ENCODE measurements around the gene STC2. TPM values are rescaled to one million over a fixed set of nuclear protein-coding genes. Genes with fewer than 3 reads are reported as not detected.

STC2 gene
- total RNA-seq, 2 experiments from 2014 or later = not detected

DNA sequence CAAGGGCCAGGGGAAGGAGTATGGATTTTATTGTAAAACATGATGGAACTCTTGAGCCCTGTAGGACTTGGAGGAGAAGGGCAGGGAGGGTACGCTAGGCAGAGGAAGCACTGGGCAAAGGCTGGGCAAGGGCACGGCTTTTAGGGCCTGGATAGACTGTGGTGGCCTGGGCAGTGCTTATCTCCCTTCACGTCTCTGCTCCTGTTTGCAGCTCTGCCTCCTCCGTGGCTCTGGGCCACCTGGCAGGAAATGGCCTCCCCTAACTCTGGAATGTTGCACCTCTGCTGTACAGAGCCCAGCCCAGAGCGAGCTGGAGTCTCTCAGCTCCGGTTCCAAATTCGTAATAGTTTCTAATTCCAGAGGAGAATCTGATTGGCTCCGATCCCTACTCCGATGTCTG lies 12.2 kb upstream of the STC2 start:
- no peak overlapping the region for H3K27ac ChIP-seq (ENCODE audit: low read depth, low read length, poor library complexity, severe bottlenecking)
- no peak overlapping the region for H3K4me3 ChIP-seq (ENCODE audit: low read depth, low read length, poor library complexity, severe bottlenecking)
- CTCF ChIA-PET (ENCODE audit: unreplicated experiment) = no interaction called here
- no peaks in the 10 kb centered on the region for H3K9me3 ChIP-seq (ENCODE audit: low read length)
- no peaks in the 10 kb centered on the region for H3K9me2 ChIP-seq (ENCODE audit: insufficient read depth, low read length)
- TF ChIP-seq EZH2phosphoT487 (IDR thresholded peaks at IDR 0.05; ENCODE audit: borderline replicate concordance, low read depth, low read length) = no peak
- TF ChIP-seq, protein P1, sequence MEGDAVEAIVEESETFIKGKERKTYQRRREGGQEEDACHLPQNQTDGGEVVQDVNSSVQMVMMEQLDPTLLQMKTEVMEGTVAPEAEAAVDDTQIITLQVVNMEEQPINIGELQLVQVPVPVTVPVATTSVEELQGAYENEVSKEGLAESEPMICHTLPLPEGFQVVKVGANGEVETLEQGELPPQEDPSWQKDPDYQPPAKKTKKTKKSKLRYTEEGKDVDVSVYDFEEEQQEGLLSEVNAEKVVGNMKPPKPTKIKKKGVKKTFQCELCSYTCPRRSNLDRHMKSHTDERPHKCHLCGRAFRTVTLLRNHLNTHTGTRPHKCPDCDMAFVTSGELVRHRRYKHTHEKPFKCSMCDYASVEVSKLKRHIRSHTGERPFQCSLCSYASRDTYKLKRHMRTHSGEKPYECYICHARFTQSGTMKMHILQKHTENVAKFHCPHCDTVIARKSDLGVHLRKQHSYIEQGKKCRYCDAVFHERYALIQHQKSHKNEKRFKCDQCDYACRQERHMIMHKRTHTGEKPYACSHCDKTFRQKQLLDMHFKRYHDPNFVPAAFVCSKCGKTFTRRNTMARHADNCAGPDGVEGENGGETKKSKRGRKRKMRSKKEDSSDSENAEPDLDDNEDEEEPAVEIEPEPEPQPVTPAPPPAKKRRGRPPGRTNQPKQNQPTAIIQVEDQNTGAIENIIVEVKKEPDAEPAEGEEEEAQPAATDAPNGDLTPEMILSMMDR (conservative IDR thresholded peaks at IDR 0.05; ENCODE audit: low read length) = no peak
- H3K4me1 ChIP-seq (ENCODE audit: insufficient read depth, low read length, poor library complexity, severe bottlenecking) = no peaks in the 10 kb centered on the region
- DNase-seq (ENCODE audit: low spot score) = no peak
- POLR2A ChIA-PET = no interaction called here
- no peaks in the 10 kb centered on the region for H3K79me2 ChIP-seq (ENCODE audit: insufficient read depth, low read depth, low read length)
- no peaks in the 10 kb centered on the region for H4K20me1 ChIP-seq (ENCODE audit: insufficient read depth, low read length)
- intact Hi-C loops (cut with micrococcal nuclease; ENCODE audit: unreplicated experiment) = no loop called here
- H2AFZ ChIP-seq (ENCODE audit: low read length) = no peak overlapping the region
- H3K4me2 ChIP-seq (ENCODE audit: low read length) = no peak overlapping the region
- BruUV-seq (replicated peaks) = no TSS peak
- no peaks in the 10 kb centered on the region for H3K36me3 ChIP-seq (ENCODE audit: insufficient read depth, low read length)

DNA sequence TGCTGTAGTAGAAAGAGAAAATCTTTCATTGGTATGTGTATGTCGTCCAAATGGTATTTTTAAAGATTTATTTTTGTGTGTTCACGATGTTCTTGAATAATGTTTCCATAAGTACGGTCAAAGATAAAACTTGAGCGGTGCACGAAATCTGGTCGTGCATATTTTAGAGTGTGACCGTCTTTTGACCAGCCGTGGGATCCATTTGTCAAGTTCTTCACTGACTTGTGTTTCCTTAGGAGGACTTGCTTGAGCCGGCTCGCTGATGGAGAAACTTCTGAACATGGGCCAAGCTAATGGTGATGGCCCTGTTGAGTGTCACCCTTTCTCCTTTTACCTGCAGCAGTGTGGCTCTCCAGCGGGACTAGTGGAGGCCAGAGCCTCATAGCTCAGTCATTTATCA lies 11.1 kb upstream of the STC2 start:
- no TSS peak for BruUV-seq (replicated peaks)
- Histone ChIP-seq H3K9me3 (ENCODE audit: low read length) (no peaks in the 10 kb centered on the region), H3K4me3 (ENCODE audit: low read depth, low read length, poor library complexity, severe bottlenecking) (no peak overlapping the region), H3K27ac (ENCODE audit: low read depth, low read length, poor library complexity, severe bottlenecking) (no peak overlapping the region), H4K20me1 (ENCODE audit: insufficient read depth, low read length) (no peaks in the 10 kb centered on the region), H3K4me1 (ENCODE audit: insufficient read depth, low read length, poor library complexity, severe bottlenecking) (no peaks in the 10 kb centered on the region), H3K36me3 (ENCODE audit: insufficient read depth, low read length) (no peaks in the 10 kb centered on the region), H3K9me2 (ENCODE audit: insufficient read depth, low read length) (no peaks in the 10 kb centered on the region), H3K79me2 (ENCODE audit: insufficient read depth, low read depth, low read length) (no peaks in the 10 kb centered on the region), H3K4me2 (ENCODE audit: low read length) (no peak overlapping the region), H2AFZ (ENCODE audit: low read length) (no peak overlapping the region)
- POLR2A ChIA-PET = no interaction called here
- TF ChIP-seq, protein P1 (conservative IDR thresholded peaks at IDR 0.05; ENCODE audit: low read length) = no peak
- no peak for TF ChIP-seq EZH2phosphoT487 (IDR thresholded peaks at IDR 0.05; ENCODE audit: borderline replicate concordance, low read depth, low read length)
- CTCF ChIA-PET (ENCODE audit: unreplicated experiment) = no interaction called here
- DNase-seq (ENCODE audit: low spot score) = no peak
- intact Hi-C loops (cut with micrococcal nuclease; ENCODE audit: unreplicated experiment) = no loop called here

DNA sequence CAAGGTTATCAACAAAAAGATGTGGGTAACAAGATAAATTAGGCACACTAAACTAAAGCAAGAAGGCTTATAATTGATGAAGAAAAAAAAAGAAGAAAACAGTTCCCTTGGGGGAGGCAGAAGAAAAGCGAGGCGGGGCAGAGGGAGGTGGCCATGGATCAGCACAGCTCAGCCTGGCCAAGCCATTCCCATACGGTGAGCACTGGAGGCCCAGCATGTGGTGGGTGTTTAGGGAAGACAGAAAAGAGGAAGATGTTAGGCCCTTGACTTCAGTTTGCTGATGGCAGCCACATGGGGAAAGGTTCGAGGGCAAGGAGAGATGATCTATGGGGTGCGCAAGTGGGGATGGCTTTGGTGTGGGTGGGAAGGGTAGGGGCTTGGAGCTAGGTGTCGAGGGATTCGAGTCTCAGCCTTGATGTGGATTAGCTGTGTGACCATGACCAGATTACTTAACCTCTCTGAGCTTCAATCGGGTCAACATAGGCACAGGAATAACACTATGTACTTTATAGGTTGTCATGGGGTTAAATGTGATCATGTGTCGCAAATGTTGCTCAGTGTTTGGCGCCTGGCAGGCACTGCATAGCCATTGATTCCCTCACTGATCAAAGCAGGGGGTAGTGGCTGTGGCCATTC lies 10.3 kb upstream of the STC2 start:
- H3K79me2 ChIP-seq (ENCODE audit: insufficient read depth, low read depth, low read length) = no peaks in the 10 kb centered on the region
- H3K4me2 ChIP-seq (ENCODE audit: low read length) = no peak overlapping the region
- no peak for DNase-seq (ENCODE audit: low spot score)
- POLR2A ChIA-PET = no interaction called here
- no peaks in the 10 kb centered on the region for H4K20me1 ChIP-seq (ENCODE audit: insufficient read depth, low read length)
- H3K36me3 ChIP-seq (ENCODE audit: insufficient read depth, low read length) = no peaks in the 10 kb centered on the region
- H3K9me2 ChIP-seq (ENCODE audit: insufficient read depth, low read length) = no peaks in the 10 kb centered on the region
- TF ChIP-seq EZH2phosphoT487 (IDR thresholded peaks at IDR 0.05; ENCODE audit: borderline replicate concordance, low read depth, low read length) = no peak
- TF ChIP-seq, protein P1 (conservative IDR thresholded peaks at IDR 0.05; ENCODE audit: low read length) = no peak
- no peak overlapping the region for H3K27ac ChIP-seq (ENCODE audit: low read depth, low read length, poor library complexity, severe bottlenecking)
- H3K4me3 ChIP-seq (ENCODE audit: low read depth, low read length, poor library complexity, severe bottlenecking) = no peak overlapping the region
- no peaks in the 10 kb centered on the region for H3K9me3 ChIP-seq (ENCODE audit: low read length)
- CTCF ChIA-PET (ENCODE audit: unreplicated experiment) = no interaction called here
- no TSS peak for BruUV-seq (replicated peaks)
- intact Hi-C loops (cut with micrococcal nuclease; ENCODE audit: unreplicated experiment) = no loop called here
- no peaks in the 10 kb centered on the region for H3K4me1 ChIP-seq (ENCODE audit: insufficient read depth, low read length, poor library complexity, severe bottlenecking)
- no peak overlapping the region for H2AFZ ChIP-seq (ENCODE audit: low read length)
